ENCODE results near the gene MOB3B.

MOB3B gene

GRCh38 chr9:27367921-27368315 lies 161.7 kb downstream of the MOB3B start:
- no peak for DNase-seq (ENCODE audit: low read depth in 2 of 2)

- no peak for DNase-seq (ENCODE audit: low read depth in 2 of 2)
Observed at GRCh38 chr9:27367175-27367798, 162.3 kb downstream of the MOB3B start.

GRCh38 chr9:27365707-27366376 lies 163.8 kb downstream of the MOB3B start:
- peak; percentile 30 to 39 for DNase-seq (ENCODE audit: low read depth in 2 of 2)

- no peak for DNase-seq (ENCODE audit: low read depth in 2 of 2)
Observed at GRCh38 chr9:27362447-27363210, 167.0 kb downstream of the MOB3B start.

- no peak for DNase-seq (ENCODE audit: low read depth in 2 of 2)
Observed at GRCh38 chr9:27361492-27361891, 168.1 kb downstream of the MOB3B start.

GRCh38 chr9:27359763-27360162 lies 169.9 kb downstream of the MOB3B start:
- DNase-seq (ENCODE audit: low read depth in 2 of 2): no peak

GRCh38 chr9:27358007-27358406 lies 171.6 kb downstream of the MOB3B start:
- no peak for DNase-seq (ENCODE audit: low read depth in 2 of 2)

GRCh38 chr9:27356446-27356845 lies 173.2 kb downstream of the MOB3B start:
- DNase-seq (ENCODE audit: low read depth in 2 of 2): no peak

GRCh38 chr9:27355166-27355565 lies 174.4 kb downstream of the MOB3B start:
- no peak for DNase-seq (ENCODE audit: low read depth in 2 of 2)

GRCh38 chr9:27353474-27354229 lies 176.0 kb downstream of the MOB3B start:
- DNase-seq (ENCODE audit: low read depth in 2 of 2): no peak

- DNase-seq (ENCODE audit: low read depth in 2 of 2): no peak
Observed at GRCh38 chr9:27353166-27353473, 176.5 kb downstream of the MOB3B start.

- DNase-seq (ENCODE audit: low read depth in 2 of 2): no peak
Observed at GRCh38 chr9:27352457-27353165, 177.0 kb downstream of the MOB3B start.

GRCh38 chr9:27351438-27351837 lies 178.2 kb downstream of the MOB3B start:
- DNase-seq (ENCODE audit: low read depth in 2 of 2): no peak

- no peak for DNase-seq (ENCODE audit: low read depth in 2 of 2)
Observed at GRCh38 chr9:27350382-27350976, 179.1 kb downstream of the MOB3B start.

GRCh38 chr9:27349698-27350080 lies 179.9 kb downstream of the MOB3B start:
- DNase-seq (ENCODE audit: low read depth in 2 of 2): no peak

GRCh38 chr9:27348785-27349697 lies 180.6 kb downstream of the MOB3B start:
- no peak for DNase-seq (ENCODE audit: low read depth in 2 of 2)

GRCh38 chr9:27347889-27348288 lies 181.7 kb downstream of the MOB3B start:
- DNase-seq (ENCODE audit: low read depth in 2 of 2): no peak

GRCh38 chr9:27344776-27345175 lies 184.8 kb downstream of the MOB3B start:
- DNase-seq (ENCODE audit: low read depth in 2 of 2): no peak

- no peak for DNase-seq (ENCODE audit: low read depth in 2 of 2)
Observed at GRCh38 chr9:27341545-27342294, 187.9 kb downstream of the MOB3B start.

All from stimulated activated CD4-positive, alpha-beta T cell treated with anti-CD3 and anti-CD28 coated beads, Interleukin-12 subunit alpha, Interleukin-12 subunit beta, amount 100 ng/mL, for 24 hours (primary cell).